ENCODE measurements around the gene NME4.

Gene NME4

DNA sequence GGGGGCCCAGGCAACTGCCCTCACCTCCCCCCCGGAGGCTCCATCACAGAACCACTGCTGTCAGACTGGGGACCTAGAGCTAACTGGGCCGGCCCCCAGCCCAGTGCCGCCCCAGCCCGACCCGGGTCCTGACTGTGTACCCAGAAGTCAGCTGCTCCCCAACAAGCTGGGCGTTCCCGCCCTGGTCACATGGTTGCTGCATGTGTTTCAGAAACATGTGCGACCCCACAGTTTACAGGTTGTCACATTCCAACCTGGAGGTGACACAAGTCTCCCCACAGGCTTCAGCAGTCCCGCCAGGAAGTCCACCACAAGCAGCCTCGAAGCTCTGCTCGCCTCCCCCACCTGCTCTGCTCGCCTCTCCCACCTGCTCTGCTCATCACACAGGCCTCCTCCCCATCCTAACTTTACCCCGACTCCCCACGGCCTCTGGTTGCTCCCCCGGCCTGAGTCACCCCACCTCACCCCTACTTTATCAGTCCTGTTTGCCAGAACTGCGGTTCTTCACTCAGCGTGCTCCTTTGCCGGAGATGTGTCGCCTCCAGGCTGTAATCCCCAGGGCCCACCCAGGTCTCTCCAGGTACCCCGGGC is 27.6 kb upstream of the NME4 start:
- H3F3A ChIP-seq (ENCODE audit: insufficient read depth, low read length): no peaks in the 10 kb centered on the region
- H3K36me3 ChIP-seq (ENCODE audit: insufficient read depth, low read length): peaks cover 52% of the 10 kb centered on the region
- H3K9ac ChIP-seq (ENCODE audit: low read length): peak overlapping the region; percentile 75
- no peaks in the 10 kb centered on the region for H3K9me3 ChIP-seq (ENCODE audit: low read length)
- H3K9me2 ChIP-seq (ENCODE audit: low read depth, low read length): no peaks in the 10 kb centered on the region
- no peaks in the 10 kb centered on the region for H3K27me3 ChIP-seq (ENCODE audit: insufficient read depth, low read length)
- H3K27ac ChIP-seq (ENCODE audit: low read depth, low read length, poor library complexity, severe bottlenecking): no peak overlapping the region
- H4K20me1 ChIP-seq (ENCODE audit: insufficient read depth, low read length): no peaks in the 10 kb centered on the region
- H3K4me2 ChIP-seq (ENCODE audit: low read length): peak overlapping the region; percentile 97
- H3K4me3 ChIP-seq (ENCODE audit: low read depth, low read length, poor library complexity, severe bottlenecking): peak overlapping the region; percentile 62
- TF ChIP-seq, protein P1, sequence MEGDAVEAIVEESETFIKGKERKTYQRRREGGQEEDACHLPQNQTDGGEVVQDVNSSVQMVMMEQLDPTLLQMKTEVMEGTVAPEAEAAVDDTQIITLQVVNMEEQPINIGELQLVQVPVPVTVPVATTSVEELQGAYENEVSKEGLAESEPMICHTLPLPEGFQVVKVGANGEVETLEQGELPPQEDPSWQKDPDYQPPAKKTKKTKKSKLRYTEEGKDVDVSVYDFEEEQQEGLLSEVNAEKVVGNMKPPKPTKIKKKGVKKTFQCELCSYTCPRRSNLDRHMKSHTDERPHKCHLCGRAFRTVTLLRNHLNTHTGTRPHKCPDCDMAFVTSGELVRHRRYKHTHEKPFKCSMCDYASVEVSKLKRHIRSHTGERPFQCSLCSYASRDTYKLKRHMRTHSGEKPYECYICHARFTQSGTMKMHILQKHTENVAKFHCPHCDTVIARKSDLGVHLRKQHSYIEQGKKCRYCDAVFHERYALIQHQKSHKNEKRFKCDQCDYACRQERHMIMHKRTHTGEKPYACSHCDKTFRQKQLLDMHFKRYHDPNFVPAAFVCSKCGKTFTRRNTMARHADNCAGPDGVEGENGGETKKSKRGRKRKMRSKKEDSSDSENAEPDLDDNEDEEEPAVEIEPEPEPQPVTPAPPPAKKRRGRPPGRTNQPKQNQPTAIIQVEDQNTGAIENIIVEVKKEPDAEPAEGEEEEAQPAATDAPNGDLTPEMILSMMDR (IDR thresholded peaks at IDR 0.05; ENCODE audit: low read length): no peak
- no peak for TF ChIP-seq EZH2 (IDR thresholded peaks at IDR 0.05; ENCODE audit: borderline replicate concordance, low read length)
- H3K4me1 ChIP-seq (ENCODE audit: insufficient read depth, low read length, severe bottlenecking): peaks cover 16% of the 10 kb centered on the region
- H3K79me2 ChIP-seq (ENCODE audit: insufficient read depth, low read length): no peaks in the 10 kb centered on the region
- H2AFZ ChIP-seq (ENCODE audit: low read length): no peak overlapping the region

DNA sequence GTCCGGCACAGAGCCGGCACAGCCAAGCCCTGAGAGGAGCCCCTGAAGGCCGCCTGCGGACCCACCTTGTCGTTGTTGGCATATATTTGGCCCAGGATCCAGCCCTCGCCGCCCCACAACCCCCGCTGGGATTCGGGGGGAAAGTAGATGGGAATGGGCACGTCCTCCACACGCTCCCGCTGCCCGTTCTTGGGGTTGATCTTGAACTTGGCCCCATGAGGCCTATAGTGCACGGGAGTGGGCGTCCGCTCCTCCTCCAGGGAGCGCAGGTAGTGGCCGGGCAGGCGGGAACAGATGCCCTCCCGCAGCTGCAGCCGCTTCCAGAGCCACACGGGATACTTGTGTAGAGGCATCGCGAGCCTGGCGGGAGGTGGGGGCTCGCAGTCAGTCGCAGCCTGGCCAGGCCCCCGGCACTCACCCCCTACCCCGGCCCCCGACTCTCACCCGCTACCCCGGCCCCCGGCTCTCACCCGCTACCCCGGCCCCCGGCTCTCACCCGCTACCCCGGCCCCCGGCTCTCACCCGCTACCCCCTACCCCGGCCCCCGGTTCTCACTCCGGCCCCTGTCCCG is 27.0 kb upstream of the NME4 start:
- Histone ChIP-seq H3K9me2 (ENCODE audit: low read depth, low read length) (no peaks in the 10 kb centered on the region), H3K79me2 (ENCODE audit: insufficient read depth, low read length) (no peaks in the 10 kb centered on the region), H4K20me1 (ENCODE audit: insufficient read depth, low read length) (no peaks in the 10 kb centered on the region), H2AFZ (ENCODE audit: low read length) (no peak overlapping the region), H3K9ac (ENCODE audit: low read length) (peak overlapping the region; percentile 75), H3F3A (ENCODE audit: insufficient read depth, low read length) (no peaks in the 10 kb centered on the region), H3K36me3 (ENCODE audit: insufficient read depth, low read length) (peaks cover 56% of the 10 kb centered on the region), H3K4me2 (ENCODE audit: low read length) (peak overlapping the region; percentile 97), H3K9me3 (ENCODE audit: low read length) (no peaks in the 10 kb centered on the region), H3K4me3 (ENCODE audit: low read depth, low read length, poor library complexity, severe bottlenecking) (peak overlapping the region; percentile 62), H3K27ac (ENCODE audit: low read depth, low read length, poor library complexity, severe bottlenecking) (no peak overlapping the region), H3K27me3 (ENCODE audit: insufficient read depth, low read length) (no peaks in the 10 kb centered on the region), H3K4me1 (ENCODE audit: insufficient read depth, low read length, severe bottlenecking) (peaks cover 16% of the 10 kb centered on the region)
- TF ChIP-seq, protein P1 (IDR thresholded peaks at IDR 0.05; ENCODE audit: low read length): no peak
- TF ChIP-seq EZH2 (IDR thresholded peaks at IDR 0.05; ENCODE audit: borderline replicate concordance, low read length): no peak

DNA sequence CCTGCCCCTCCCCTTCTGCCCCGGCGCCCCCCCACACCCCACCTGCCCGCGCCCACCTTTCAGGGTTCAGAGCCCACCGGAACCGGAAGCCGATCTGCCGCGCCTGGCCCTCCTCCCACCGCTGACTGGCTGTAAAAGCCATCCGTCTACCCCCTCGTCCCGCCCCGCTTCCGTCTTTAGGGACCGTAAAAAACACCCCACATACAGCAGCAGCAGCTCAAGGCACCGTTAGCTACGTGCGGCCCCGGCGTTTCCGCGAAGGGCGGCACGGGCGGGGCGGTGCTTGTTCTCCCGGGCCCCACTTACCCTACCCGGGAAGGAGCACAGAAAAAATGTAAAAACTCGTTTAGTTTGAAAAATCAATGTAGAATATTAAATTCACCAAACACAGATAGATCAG is 26.6 kb upstream of the NME4 start, which contains the start of gene MRPL28:
MRPL28 (minus strand) TSS at position 96 of the 400 bp plus-strand sequence. CDS start 320 bp downstream, outside the sequence.
- TF ChIP-seq, protein P1 (IDR thresholded peaks at IDR 0.05; ENCODE audit: low read length): no peak
- no peak for TF ChIP-seq EZH2 (IDR thresholded peaks at IDR 0.05; ENCODE audit: borderline replicate concordance, low read length)
- Histone ChIP-seq H3K9me2 (ENCODE audit: low read depth, low read length) (no peaks in the 10 kb centered on the region), H2AFZ (ENCODE audit: low read length) (no peak within 1 kb of the TSS), H4K20me1 (ENCODE audit: insufficient read depth, low read length) (no peaks in the 10 kb centered on the region), H3K36me3 (ENCODE audit: insufficient read depth, low read length) (peaks cover 56% of the 10 kb centered on the region), H3K9me3 (ENCODE audit: low read length) (no peaks in the 10 kb centered on the region), H3K27me3 (ENCODE audit: insufficient read depth, low read length) (no peaks in the 10 kb centered on the region), H3K9ac (ENCODE audit: low read length) (peak within 1 kb of the TSS; percentile 75), H3K27ac (ENCODE audit: low read depth, low read length, poor library complexity, severe bottlenecking) (peak within 1 kb of the TSS; percentile 48), H3K4me3 (ENCODE audit: low read depth, low read length, poor library complexity, severe bottlenecking) (peak within 1 kb of the TSS; percentile 62), H3K4me2 (ENCODE audit: low read length) (peak within 1 kb of the TSS; percentile 97), H3K4me1 (ENCODE audit: insufficient read depth, low read length, severe bottlenecking) (peaks cover 16% of the 10 kb centered on the region), H3F3A (ENCODE audit: insufficient read depth, low read length) (no peaks in the 10 kb centered on the region), H3K79me2 (ENCODE audit: insufficient read depth, low read length) (no peaks in the 10 kb centered on the region)

All from OCI-LY1 (cell line).